OCI-LY7 (cell line): ENCODE results near the gene TESK1.

ENCODE experiments used
- CTCF ChIP-seq: fragments of 200-600 bp; sonication (generic); conservative IDR thresholded peaks from 2 replicates; pipeline ENCODE4 v1.5.1; 2014; ENCODE audit warnings: mild to moderate bottlenecking, antibody characterized with exemption, low read length, moderate library complexity, mixed read lengths
- EZH2phosphoT487 ChIP-seq: fragments of 200-600 bp; sonication (generic); IDR thresholded peaks from 2 replicates; pipeline ENCODE4 v1.6.1; 2018; ENCODE audit warnings: low read depth, borderline replicate concordance, mild to moderate bottlenecking, mixed run types, antibody characterized with exemption, low read length, moderate library complexity, mixed read lengths

GRCh38 chr9:35627575-35627974 is 22.5 kb downstream of the TESK1 start:
- TF ChIP-seq CTCF = no peak
- TF ChIP-seq EZH2phosphoT487 = no peak
